ENCODE data around the gene TAP2.

GRCh38 chr6:32857156-32857891 lies 18.8 kb upstream of the TAP2 start:
- TF ChIP-seq CTCF (IDR thresholded peaks at IDR 0.05) = no peak
- no peak for TF ChIP-seq POLR2A (IDR thresholded peaks at IDR 0.05)
- TF ChIP-seq EP300 (IDR thresholded peaks at IDR 0.05) = no peak
- no peak for TF ChIP-seq POLR2AphosphoS5 (IDR thresholded peaks at IDR 0.05)
